GM18502 (cell line): ENCODE measurements around the gene EOLA1.
"Not testable (repeated sequence)": the region's sequence is repeated elsewhere in the genome, so short reads cannot be mapped to it uniquely, and the experiment has no call there.

Experiments used
- ATAC-seq: cut with Tn5 transposase; IDR thresholded peaks from one replicate; pipeline ENCODE4 v1.9.1; 2021; ENCODE audit warnings: mild to moderate bottlenecking; ENCODE audit not compliant: unreplicated experiment, poor library complexity

Gene EOLA1

GRCh38 chrX:149585631-149586030, 44.8 kb downstream of the EOLA1 start:
- not testable (repeated sequence) for ATAC-seq

GRCh38 chrX:149587359-149587758, 46.5 kb downstream of the EOLA1 start, which contains the start of gene MAGEA9B:
Gene MAGEA9B (minus strand): TSS chrX:149587459. CDS start chrX:149583179, 4,280 bp downstream.
- ATAC-seq, result not testable (repeated sequence)

GRCh38 chrX:149590993-149591392, 50.2 kb downstream of the EOLA1 start:
- ATAC-seq, result not testable (repeated sequence)

GRCh38 chrX:149595214-149595613, 54.4 kb downstream of the EOLA1 start, which contains the start of gene HSFX2:
Gene HSFX2 (minus strand): TSS chrX:149595314. CDS start chrX:149594700, 614 bp downstream.
- ATAC-seq, result not testable (repeated sequence)

- ATAC-seq, result not testable (repeated sequence)
These were observed 55.1 kb downstream of the EOLA1 start for GRCh38 chrX:149595943-149596342.
